HL-60 (cell line): ENCODE data around the gene RGP1.
A peak's percentile ranks its signal among the peaks of the same experiment; 100 is the strongest.

Experiments used
- DNase-seq, 2 experiments: peaks; one replicate each; pipeline ENCODE4 v3.0.0-alpha.2; 2010 to 2020; ENCODE audit warnings: low read depth in 1 of 2, low spot score in 1 of 2
- H3K27ac ChIP-seq: fragments of 250-450 bp; sonication (Bioruptor Pico); replicated peaks from 2 replicates; pipeline ENCODE4 v1.5.1; 2020; ENCODE audit warnings: mild to moderate bottlenecking, moderate library complexity
- H3K27me3 ChIP-seq: fragments of 250-450 bp; sonication (Bioruptor Pico); 2 replicates; pipeline ENCODE4 v1.5.1; 2021; ENCODE audit warnings: mild to moderate bottlenecking, moderate library complexity; ENCODE audit not compliant: insufficient read depth, poor library complexity, severe bottlenecking
- H3K4me3 ChIP-seq: replicated peaks from 2 replicates; pipeline ENCODE4 v1.5.1; 2011; ENCODE audit warnings: mild to moderate bottlenecking, control low read depth, low read length; ENCODE audit not compliant: insufficient read depth
- GABPA ChIP-seq: IDR thresholded peaks from 2 replicates; pipeline ENCODE4 v1.6.1; 2012; ENCODE audit warnings: low read depth
- POLR2AphosphoS5 ChIP-seq: IDR thresholded peaks from 2 replicates; pipeline ENCODE4 v1.6.1; 2012; ENCODE audit warnings: low read depth
- SPI1 ChIP-seq: IDR thresholded peaks from 2 replicates; pipeline ENCODE4 v1.6.1; 2012; ENCODE audit warnings: low read depth, mild to moderate bottlenecking, borderline replicate concordance
- long read RNA-seq: library from polyadenylated mRNA; unstranded; transcript quantifications from one replicate; pipeline ENCODE4 v2.0.0, GENCODE V29; 2020
- TF ChIP-seq, protein P1 (sequence below): IDR thresholded peaks from 2 replicates; pipeline ENCODE4 v1.6.1; 2012; ENCODE audit warnings: low read depth; ENCODE audit not compliant: insufficient replicate concordance
- TF ChIP-seq, protein P2 (sequence below): IDR thresholded peaks from one replicate; pipeline ENCODE4 v1.5.1; 2011; ENCODE audit warnings: low read length, control low read depth, inconsistent platforms; ENCODE audit not compliant: insufficient read depth

The RGP1 gene
- long read RNA-seq, full-length matches to known transcripts = 6 of 10 reads
- long read RNA-seq, partial matches to known transcripts = 1 of 10 reads
- long read RNA-seq, other reads (novel, unspliced or antisense) = 3 of 10 reads

DNA sequence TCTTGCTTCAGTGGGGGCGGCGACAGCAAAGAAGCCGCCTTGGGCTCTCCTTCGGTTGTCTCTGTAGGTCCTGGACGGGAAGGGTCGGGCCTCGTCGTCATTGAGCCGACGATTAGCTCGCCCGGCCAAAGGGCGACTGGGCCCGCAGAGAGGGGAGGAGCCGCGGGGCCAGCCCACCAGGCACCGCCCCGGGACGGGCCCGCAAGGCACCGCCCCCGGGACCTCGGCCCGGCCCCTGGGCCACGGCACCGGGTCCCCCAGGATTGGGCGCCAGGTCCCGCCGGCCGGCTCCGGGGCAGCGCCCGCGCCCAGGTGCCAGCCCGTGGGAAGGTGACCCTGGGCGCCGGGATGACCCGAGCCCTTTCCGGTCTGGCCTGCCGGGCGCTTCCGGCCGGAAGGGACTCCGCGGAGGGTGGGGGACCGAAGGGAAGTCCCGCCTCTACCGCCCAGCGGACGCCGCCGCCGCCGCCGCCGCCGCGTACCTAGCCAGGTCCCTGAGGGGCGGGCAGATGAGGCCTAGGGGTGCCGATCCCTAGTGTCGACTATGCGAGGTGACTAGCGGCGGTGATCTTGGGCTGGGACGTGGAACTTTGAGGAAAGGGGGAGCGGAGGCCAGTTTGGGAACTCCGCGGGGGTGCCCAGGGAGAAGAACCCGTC, at the start of gene RGP1, which contains the start of gene GBA2:
RGP1 (plus strand) TSS at position 430 of the 657 bp plus-strand sequence. CDS start 469 bp downstream, outside the sequence.
GBA2 (minus strand) TSS at position 371 of the 657 bp plus-strand sequence. CDS start 524 bp downstream, outside the sequence.
- TF ChIP-seq POLR2AphosphoS5 (no peak), SPI1 (peak; percentile 37; the same call in 1 of the 2 replicates), GABPA (peak; percentile 89)
- TF ChIP-seq, protein P1, sequence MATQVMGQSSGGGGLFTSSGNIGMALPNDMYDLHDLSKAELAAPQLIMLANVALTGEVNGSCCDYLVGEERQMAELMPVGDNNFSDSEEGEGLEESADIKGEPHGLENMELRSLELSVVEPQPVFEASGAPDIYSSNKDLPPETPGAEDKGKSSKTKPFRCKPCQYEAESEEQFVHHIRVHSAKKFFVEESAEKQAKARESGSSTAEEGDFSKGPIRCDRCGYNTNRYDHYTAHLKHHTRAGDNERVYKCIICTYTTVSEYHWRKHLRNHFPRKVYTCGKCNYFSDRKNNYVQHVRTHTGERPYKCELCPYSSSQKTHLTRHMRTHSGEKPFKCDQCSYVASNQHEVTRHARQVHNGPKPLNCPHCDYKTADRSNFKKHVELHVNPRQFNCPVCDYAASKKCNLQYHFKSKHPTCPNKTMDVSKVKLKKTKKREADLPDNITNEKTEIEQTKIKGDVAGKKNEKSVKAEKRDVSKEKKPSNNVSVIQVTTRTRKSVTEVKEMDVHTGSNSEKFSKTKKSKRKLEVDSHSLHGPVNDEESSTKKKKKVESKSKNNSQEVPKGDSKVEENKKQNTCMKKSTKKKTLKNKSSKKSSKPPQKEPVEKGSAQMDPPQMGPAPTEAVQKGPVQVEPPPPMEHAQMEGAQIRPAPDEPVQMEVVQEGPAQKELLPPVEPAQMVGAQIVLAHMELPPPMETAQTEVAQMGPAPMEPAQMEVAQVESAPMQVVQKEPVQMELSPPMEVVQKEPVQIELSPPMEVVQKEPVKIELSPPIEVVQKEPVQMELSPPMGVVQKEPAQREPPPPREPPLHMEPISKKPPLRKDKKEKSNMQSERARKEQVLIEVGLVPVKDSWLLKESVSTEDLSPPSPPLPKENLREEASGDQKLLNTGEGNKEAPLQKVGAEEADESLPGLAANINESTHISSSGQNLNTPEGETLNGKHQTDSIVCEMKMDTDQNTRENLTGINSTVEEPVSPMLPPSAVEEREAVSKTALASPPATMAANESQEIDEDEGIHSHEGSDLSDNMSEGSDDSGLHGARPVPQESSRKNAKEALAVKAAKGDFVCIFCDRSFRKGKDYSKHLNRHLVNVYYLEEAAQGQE = no peak
- TF ChIP-seq, protein P2, sequence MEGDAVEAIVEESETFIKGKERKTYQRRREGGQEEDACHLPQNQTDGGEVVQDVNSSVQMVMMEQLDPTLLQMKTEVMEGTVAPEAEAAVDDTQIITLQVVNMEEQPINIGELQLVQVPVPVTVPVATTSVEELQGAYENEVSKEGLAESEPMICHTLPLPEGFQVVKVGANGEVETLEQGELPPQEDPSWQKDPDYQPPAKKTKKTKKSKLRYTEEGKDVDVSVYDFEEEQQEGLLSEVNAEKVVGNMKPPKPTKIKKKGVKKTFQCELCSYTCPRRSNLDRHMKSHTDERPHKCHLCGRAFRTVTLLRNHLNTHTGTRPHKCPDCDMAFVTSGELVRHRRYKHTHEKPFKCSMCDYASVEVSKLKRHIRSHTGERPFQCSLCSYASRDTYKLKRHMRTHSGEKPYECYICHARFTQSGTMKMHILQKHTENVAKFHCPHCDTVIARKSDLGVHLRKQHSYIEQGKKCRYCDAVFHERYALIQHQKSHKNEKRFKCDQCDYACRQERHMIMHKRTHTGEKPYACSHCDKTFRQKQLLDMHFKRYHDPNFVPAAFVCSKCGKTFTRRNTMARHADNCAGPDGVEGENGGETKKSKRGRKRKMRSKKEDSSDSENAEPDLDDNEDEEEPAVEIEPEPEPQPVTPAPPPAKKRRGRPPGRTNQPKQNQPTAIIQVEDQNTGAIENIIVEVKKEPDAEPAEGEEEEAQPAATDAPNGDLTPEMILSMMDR = no peak
- Histone ChIP-seq H3K4me3 (peak within 1 kb of the TSS; percentile 88), H3K27me3 (no peaks in the 10 kb centered on the region), H3K27ac (peak within 1 kb of the TSS; percentile 61)
- DNase-seq = peak; percentile 65 to 68

GRCh38 chr9:35700031-35700430, 49.1 kb upstream of the RGP1 start:
- no peak overlapping the region for H3K27ac ChIP-seq
- no peaks in the 10 kb centered on the region for H3K27me3 ChIP-seq
- no peak overlapping the region for H3K4me3 ChIP-seq
- TF ChIP-seq POLR2AphosphoS5 = no peak
- TF ChIP-seq GABPA = no peak
- TF ChIP-seq, protein P2 = no peak
- no peak for TF ChIP-seq SPI1
- TF ChIP-seq, protein P1 = no peak
- DNase-seq = no peak

GRCh38 chr9:35700942-35701341, 48.1 kb upstream of the RGP1 start:
- Histone ChIP-seq H3K27me3 (no peaks in the 10 kb centered on the region), H3K4me3 (no peak overlapping the region), H3K27ac (no peak overlapping the region)
- TF ChIP-seq, protein P2 = no peak
- TF ChIP-seq, protein P1 = no peak
- no peak for DNase-seq
